ENCODE results near the gene SPARCL1.
"Not testable (repeated sequence)": the region's sequence is repeated elsewhere in the genome, so short reads cannot be mapped to it uniquely, and the experiment has no call there.

Gene SPARCL1

GRCh38 chr4:87529187-87529586 is at the start of gene SPARCL1:
SPARCL1 (minus strand) TSS chr4:87529376; CDS start chr4:87499574, 29,802 bp downstream.
- no peak for DNase-seq

GRCh38 chr4:87575983-87576382 is 46.8 kb upstream of the SPARCL1 start:
- no peak for DNase-seq

- no peak for DNase-seq
Observed at GRCh38 chr4:87575408-87575807, 46.2 kb upstream of the SPARCL1 start.

- DNase-seq: no peak
Observed at GRCh38 chr4:87574996-87575395, 45.8 kb upstream of the SPARCL1 start.

GRCh38 chr4:87574376-87574775 is 45.2 kb upstream of the SPARCL1 start:
- not testable (repeated sequence) for DNase-seq

- no peak for DNase-seq
Observed at GRCh38 chr4:87570290-87570805, 41.2 kb upstream of the SPARCL1 start.

GRCh38 chr4:87567191-87567590 is 38.0 kb upstream of the SPARCL1 start:
- no peak for DNase-seq

- no peak for DNase-seq
Observed at GRCh38 chr4:87566276-87566675, 37.1 kb upstream of the SPARCL1 start.

GRCh38 chr4:87565746-87566145 is 36.6 kb upstream of the SPARCL1 start:
- DNase-seq: no peak

- no peak for DNase-seq
Observed at GRCh38 chr4:87560802-87561201, 31.6 kb upstream of the SPARCL1 start.

GRCh38 chr4:87559090-87559837 is 30.1 kb upstream of the SPARCL1 start:
- peak; percentile 3 to 6 for DNase-seq

GRCh38 chr4:87557348-87557747 is 28.2 kb upstream of the SPARCL1 start:
- no peak for DNase-seq

- no peak for DNase-seq
Observed at GRCh38 chr4:87555773-87556619, 26.8 kb upstream of the SPARCL1 start.

GRCh38 chr4:87553182-87553581 is 24.0 kb upstream of the SPARCL1 start:
- no peak for DNase-seq

- no peak for DNase-seq
Observed at GRCh38 chr4:87551361-87551760, 22.2 kb upstream of the SPARCL1 start.

GRCh38 chr4:87547016-87547708 is 18.0 kb upstream of the SPARCL1 start:
- no peak for DNase-seq

- no peak for DNase-seq
Observed at GRCh38 chr4:87545052-87545451, 15.9 kb upstream of the SPARCL1 start.

- DNase-seq: no peak
Observed at GRCh38 chr4:87543835-87544461, 14.8 kb upstream of the SPARCL1 start.

- no peak for DNase-seq
Observed at GRCh38 chr4:87542734-87543312, 13.6 kb upstream of the SPARCL1 start.

- no peak for DNase-seq
Observed at GRCh38 chr4:87541956-87542709, 13.0 kb upstream of the SPARCL1 start.

- DNase-seq: no peak
Observed at GRCh38 chr4:87541521-87541920, 12.3 kb upstream of the SPARCL1 start.
